Muscle layer of colon (tissue), 2 donors: ENCODE measurements around the gene ASPG.

Experiments
- H3K27ac ChIP-seq: one replicate; pipeline ENCODE4 v1.7.0; 2013; ENCODE audit warnings: low read depth, mild to moderate bottlenecking, low read length, moderate library complexity
- H3K27me3 ChIP-seq, 2 donors: one replicate each; pipeline ENCODE4 v1.7.0; 2013; ENCODE audit warnings: low read length in 2 of 2, mild to moderate bottlenecking in 2 of 2; ENCODE audit not compliant: insufficient read depth in 2 of 2, control insufficient read depth in 1 of 2
- H3K36me3 ChIP-seq: one replicate; pipeline ENCODE4 v1.7.0; 2013; ENCODE audit warnings: mild to moderate bottlenecking, low read length; ENCODE audit not compliant: insufficient read depth
- H3K4me1 ChIP-seq: one replicate; pipeline ENCODE4 v1.7.0; 2013; ENCODE audit warnings: mild to moderate bottlenecking, low read length; ENCODE audit not compliant: insufficient read depth
- H3K4me3 ChIP-seq, 2 donors: one replicate each; pipeline ENCODE4 v1.7.0; 2013; ENCODE audit warnings: low read length in 2 of 2, low read depth in 1 of 2, mild to moderate bottlenecking in 1 of 2, moderate library complexity in 1 of 2
- H3K9ac ChIP-seq: one replicate; pipeline ENCODE4 v1.7.0; 2013; ENCODE audit warnings: low read length
- H3K9me3 ChIP-seq: one replicate; pipeline ENCODE4 v1.7.0; 2013; ENCODE audit warnings: mild to moderate bottlenecking, low read length
- donor health status: abdominal sarcoma.
- donor health status: Adenocarcinoma of cecum.

ASPG gene

GRCh38 chr14:104085032-104085888 is at the start of gene ASPG:
ASPG (plus strand) TSS chr14:104085700; CDS start chr14:104085771, 71 bp downstream.
- Histone ChIP-seq H3K9me3 (no peaks in the 10 kb centered on the region), H3K27me3 (peaks cover 0 to 23% of the 10 kb centered on the region in 2 donors), H3K4me3 (no peak within 1 kb of the TSS), H3K27ac (no peak within 1 kb of the TSS), H3K4me1 (no peaks in the 10 kb centered on the region), H3K9ac (no peak within 1 kb of the TSS), H3K36me3 (no peaks in the 10 kb centered on the region)

DNA sequence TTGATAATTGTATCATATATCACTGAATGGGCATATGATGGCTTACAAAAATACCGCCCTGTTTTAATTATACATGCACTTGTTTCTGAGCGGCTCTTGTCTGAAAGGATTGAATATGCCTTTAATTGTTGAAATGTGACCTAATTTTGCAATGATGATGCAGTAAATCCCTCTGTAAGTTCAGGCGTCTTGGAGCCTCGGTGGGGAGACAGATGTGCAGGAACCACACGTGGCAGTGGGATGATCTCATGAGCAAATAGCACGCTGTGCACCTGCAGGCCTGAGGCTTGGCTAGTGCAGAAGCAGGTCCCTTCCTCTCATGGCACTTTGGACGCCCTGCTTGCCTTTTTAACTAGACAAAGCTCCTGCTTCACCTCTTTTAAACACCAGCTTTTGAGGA is 49.3 kb upstream of the ASPG start:
- Histone ChIP-seq H3K4me3 (no peak overlapping the region), H3K27ac (no peak overlapping the region), H3K4me1 (no peaks in the 10 kb centered on the region), H3K36me3 (no peaks in the 10 kb centered on the region), H3K9ac (no peak overlapping the region), H3K27me3 (no peaks in the 10 kb centered on the region), H3K9me3 (no peaks in the 10 kb centered on the region)

DNA sequence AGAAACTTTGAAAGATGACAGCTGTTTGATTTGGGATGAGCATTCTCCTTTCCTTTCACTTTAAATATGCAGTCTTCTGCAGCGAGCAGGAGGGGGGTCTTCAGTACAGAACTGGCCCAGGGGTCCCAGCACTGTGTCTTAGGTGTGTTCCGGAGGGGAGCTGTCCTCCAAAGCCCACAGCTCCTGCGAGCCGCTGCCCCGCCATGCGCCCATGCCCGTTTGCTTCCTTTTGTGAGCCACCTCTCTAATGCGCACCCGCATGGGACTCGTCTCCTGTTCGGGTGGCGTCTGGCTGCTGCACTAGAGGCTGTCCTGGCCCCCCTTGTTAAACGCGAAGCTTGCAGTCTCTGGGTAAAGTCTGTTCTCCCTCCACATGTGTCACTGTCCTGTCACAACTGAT is 48.4 kb upstream of the ASPG start:
- H3K27ac ChIP-seq: no peak overlapping the region
- no peaks in the 10 kb centered on the region for H3K27me3 ChIP-seq
- H3K4me1 ChIP-seq: no peaks in the 10 kb centered on the region
- H3K9ac ChIP-seq: no peak overlapping the region
- no peaks in the 10 kb centered on the region for H3K36me3 ChIP-seq
- H3K4me3 ChIP-seq: no peak overlapping the region
- H3K9me3 ChIP-seq: no peaks in the 10 kb centered on the region

DNA sequence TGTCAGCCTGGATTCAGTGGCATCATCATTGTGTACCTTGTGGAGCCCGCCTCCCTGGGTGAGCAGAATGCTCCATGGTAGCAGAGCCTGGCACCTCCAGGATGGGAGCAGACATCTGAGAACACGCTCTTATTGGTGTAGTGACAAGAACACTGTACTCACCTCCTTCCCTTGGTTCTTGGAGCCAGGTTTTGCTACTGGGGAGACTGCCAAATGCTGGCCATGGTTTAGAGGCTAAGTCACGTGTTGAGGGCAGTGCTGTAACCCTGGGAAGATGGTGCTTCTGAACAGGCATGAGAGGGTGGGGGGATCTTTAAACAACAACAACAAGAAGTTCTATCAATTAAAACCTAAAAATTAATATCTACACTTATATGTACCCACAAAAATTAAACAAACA is 47.6 kb upstream of the ASPG start:
- Histone ChIP-seq H3K9me3 (no peaks in the 10 kb centered on the region), H3K27me3 (no peaks in the 10 kb centered on the region), H3K27ac (no peak overlapping the region), H3K4me3 (no peak overlapping the region), H3K36me3 (no peaks in the 10 kb centered on the region), H3K9ac (no peak overlapping the region), H3K4me1 (no peaks in the 10 kb centered on the region)

- Histone ChIP-seq H3K36me3 (no peaks in the 10 kb centered on the region), H3K9me3 (no peaks in the 10 kb centered on the region), H3K27me3 (no peaks in the 10 kb centered on the region), H3K4me3 (no peak overlapping the region), H3K27ac (no peak overlapping the region), H3K9ac (no peak overlapping the region), H3K4me1 (no peaks in the 10 kb centered on the region)
Measured at GRCh38 chr14:104039214-104039613, 46.3 kb upstream of the ASPG start.

DNA sequence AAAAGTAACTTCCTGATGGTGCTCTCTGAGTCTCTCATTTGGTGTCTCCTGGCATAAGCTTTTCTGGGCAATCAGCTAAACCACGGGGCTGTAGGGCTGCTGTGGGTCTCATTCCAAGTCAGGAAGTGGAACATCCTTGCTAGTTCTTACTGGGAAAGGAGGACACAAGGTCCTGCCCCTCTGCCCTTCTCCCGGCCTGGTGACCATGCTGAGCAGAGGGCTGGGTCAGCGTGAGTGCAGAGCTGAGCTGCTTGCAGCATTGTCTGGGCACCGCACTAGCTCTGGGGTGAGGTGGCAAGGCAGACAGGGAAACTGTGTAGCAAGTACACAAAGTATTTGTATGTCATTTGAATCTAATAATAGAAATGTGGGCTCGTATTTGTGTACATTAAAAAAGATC is 45.0 kb upstream of the ASPG start:
- Histone ChIP-seq H3K4me3 (no peak overlapping the region), H3K27ac (no peak overlapping the region), H3K9ac (no peak overlapping the region), H3K4me1 (no peaks in the 10 kb centered on the region), H3K27me3 (no peaks in the 10 kb centered on the region), H3K36me3 (no peaks in the 10 kb centered on the region), H3K9me3 (no peaks in the 10 kb centered on the region)

GRCh38 chr14:104041430-104042104 is 43.9 kb upstream of the ASPG start:
- no peaks in the 10 kb centered on the region for H3K36me3 ChIP-seq
- H3K9ac ChIP-seq: no peak overlapping the region
- H3K27me3 ChIP-seq: no peaks in the 10 kb centered on the region
- no peaks in the 10 kb centered on the region for H3K9me3 ChIP-seq
- no peaks in the 10 kb centered on the region for H3K4me1 ChIP-seq
- H3K27ac ChIP-seq: no peak overlapping the region
- H3K4me3 ChIP-seq: no peak overlapping the region

GRCh38 chr14:104044016-104044415 is 41.5 kb upstream of the ASPG start:
- Histone ChIP-seq H3K27me3 (no peaks in the 10 kb centered on the region), H3K36me3 (no peaks in the 10 kb centered on the region), H3K9ac (no peak overlapping the region), H3K4me1 (no peaks in the 10 kb centered on the region), H3K4me3 (no peak overlapping the region), H3K27ac (no peak overlapping the region), H3K9me3 (no peaks in the 10 kb centered on the region)

- Histone ChIP-seq H3K4me1 (no peaks in the 10 kb centered on the region), H3K36me3 (no peaks in the 10 kb centered on the region), H3K27me3 (no peaks in the 10 kb centered on the region), H3K9me3 (no peaks in the 10 kb centered on the region), H3K27ac (no peak overlapping the region), H3K4me3 (no peak overlapping the region), H3K9ac (no peak overlapping the region)
Measured at GRCh38 chr14:104047761-104048160, 37.7 kb upstream of the ASPG start.

DNA sequence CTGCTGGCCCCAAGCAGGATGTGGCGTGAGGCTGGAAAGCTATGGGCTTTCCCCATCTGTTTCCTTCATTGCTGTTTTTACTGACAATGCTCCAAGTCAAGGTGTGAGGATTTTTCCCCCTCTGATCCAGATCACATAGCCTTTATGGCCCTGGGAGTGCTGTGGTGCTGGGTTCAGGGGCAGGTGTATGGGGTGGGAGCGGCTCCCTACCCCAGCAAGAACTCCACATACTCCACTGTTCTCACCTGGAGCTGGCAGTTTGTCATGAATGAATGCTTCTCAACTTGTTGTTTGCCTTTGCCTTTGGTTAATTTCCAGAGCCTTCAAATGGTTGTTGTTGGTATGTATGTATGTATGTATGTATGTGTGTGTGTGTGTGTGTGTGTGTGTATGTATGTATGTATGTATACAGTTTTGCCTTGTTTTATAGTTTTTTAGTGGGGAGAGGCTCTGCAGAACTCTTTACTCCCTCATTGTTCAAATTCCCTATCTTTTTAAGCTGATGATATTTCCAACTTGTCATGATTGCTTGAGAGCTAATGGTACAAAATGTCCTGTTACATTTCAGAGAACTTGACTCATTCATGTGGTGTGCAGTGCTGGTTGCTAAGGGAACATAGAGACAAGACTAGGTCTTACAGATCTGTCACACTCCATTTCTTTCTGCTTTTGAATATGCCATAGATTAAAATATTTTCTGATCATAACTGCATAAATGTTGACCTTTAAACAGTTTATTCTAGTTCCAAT is 36.6 kb upstream of the ASPG start:
- H3K9ac ChIP-seq: no peak overlapping the region
- H3K4me1 ChIP-seq: no peaks in the 10 kb centered on the region
- H3K4me3 ChIP-seq: no peak overlapping the region
- no peaks in the 10 kb centered on the region for H3K9me3 ChIP-seq
- no peaks in the 10 kb centered on the region for H3K36me3 ChIP-seq
- H3K27ac ChIP-seq: no peak overlapping the region
- H3K27me3 ChIP-seq: no peaks in the 10 kb centered on the region

- H3K4me1 ChIP-seq: no peaks in the 10 kb centered on the region
- H3K9ac ChIP-seq: no peak overlapping the region
- H3K36me3 ChIP-seq: no peaks in the 10 kb centered on the region
- H3K27me3 ChIP-seq: no peaks in the 10 kb centered on the region
- no peaks in the 10 kb centered on the region for H3K9me3 ChIP-seq
- H3K27ac ChIP-seq: no peak overlapping the region
- H3K4me3 ChIP-seq: no peak overlapping the region
Measured at GRCh38 chr14:104049576-104050240, 35.8 kb upstream of the ASPG start.
